Right lobe of liver (tissue), 4 donors: Measurements from ENCODE around the gene CELF2.

Source experiments
- POLR2A ChIP-seq: fragments of 450-650 bp; IDR thresholded peaks from one replicate; pipeline ENCODE4 v1.6.1; 2017; ENCODE audit warnings: antibody characterized with exemption, mild to moderate bottlenecking
- TF ChIP-seq, protein P1 (sequence below), 4 donors: fragments of 200-600 bp in 3 of 4; fragments of 450-650 bp in 1 of 4; IDR thresholded peaks; one replicate each; pipeline versions ENCODE4 v1.5.1 to v1.8.0; 2016 to 2022; ENCODE audit warnings: antibody characterized with exemption in 4 of 4, mild to moderate bottlenecking in 2 of 4
- donor health status: DM: no; HTN: no; CAD: no.
- donor health status: DM: no; HTN: no; CAD: no.
- donor health status: DM: no; HTN: yes; CAD: no.

DNA sequence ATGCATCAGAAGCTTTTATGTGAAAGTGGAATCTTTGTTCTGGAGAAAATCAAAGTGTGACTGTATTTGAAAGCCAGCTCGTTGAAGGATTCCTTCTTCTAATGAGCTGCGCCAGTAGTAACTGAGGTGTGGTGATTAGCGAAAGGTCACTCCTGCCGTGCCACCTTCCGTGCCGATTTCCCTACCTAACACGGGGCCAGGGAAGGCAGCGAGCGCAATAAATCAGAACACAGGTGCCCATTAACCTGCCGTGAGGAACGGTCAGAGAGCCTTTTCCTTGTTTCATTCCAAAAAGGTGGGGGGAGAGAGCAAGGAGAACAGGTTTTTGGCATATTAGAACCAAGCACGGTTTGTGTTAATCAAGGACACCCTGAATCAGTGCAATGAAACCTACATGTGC is 258.0 kb downstream of the CELF2 start:
- TF ChIP-seq POLR2A = no peak
- TF ChIP-seq, protein P1, sequence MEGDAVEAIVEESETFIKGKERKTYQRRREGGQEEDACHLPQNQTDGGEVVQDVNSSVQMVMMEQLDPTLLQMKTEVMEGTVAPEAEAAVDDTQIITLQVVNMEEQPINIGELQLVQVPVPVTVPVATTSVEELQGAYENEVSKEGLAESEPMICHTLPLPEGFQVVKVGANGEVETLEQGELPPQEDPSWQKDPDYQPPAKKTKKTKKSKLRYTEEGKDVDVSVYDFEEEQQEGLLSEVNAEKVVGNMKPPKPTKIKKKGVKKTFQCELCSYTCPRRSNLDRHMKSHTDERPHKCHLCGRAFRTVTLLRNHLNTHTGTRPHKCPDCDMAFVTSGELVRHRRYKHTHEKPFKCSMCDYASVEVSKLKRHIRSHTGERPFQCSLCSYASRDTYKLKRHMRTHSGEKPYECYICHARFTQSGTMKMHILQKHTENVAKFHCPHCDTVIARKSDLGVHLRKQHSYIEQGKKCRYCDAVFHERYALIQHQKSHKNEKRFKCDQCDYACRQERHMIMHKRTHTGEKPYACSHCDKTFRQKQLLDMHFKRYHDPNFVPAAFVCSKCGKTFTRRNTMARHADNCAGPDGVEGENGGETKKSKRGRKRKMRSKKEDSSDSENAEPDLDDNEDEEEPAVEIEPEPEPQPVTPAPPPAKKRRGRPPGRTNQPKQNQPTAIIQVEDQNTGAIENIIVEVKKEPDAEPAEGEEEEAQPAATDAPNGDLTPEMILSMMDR (IDR thresholded peaks at IDR 0.05) = no peak
